GM13976 (cell line): Measurements from ENCODE around the gene CACHD1.

Experiments
- DNase-seq: peaks from one replicate; pipeline ENCODE4 v3.0.0; 2012; ENCODE audit warnings: low spot score
- in situ Hi-C: fragments of 300-500 bp; cut with MboI; formaldehyde crosslinking; loops from one replicate; pipeline ENCODE4 v1.12.0; 2022; ENCODE audit warnings: low sequenced_read_pairs, mixed read lengths, inconsistent platforms; ENCODE audit not compliant: unreplicated experiment
- TF ChIP-seq, protein P1 (sequence below): IDR thresholded peaks from 2 replicates; pipeline ENCODE4 v1.5.1; 2012; ENCODE audit warnings: borderline replicate concordance, mild to moderate bottlenecking; ENCODE audit not compliant: insufficient read depth; ENCODE audit errors: extremely low read depth, missing control alignments, control extremely low read depth

Gene CACHD1

DNA sequence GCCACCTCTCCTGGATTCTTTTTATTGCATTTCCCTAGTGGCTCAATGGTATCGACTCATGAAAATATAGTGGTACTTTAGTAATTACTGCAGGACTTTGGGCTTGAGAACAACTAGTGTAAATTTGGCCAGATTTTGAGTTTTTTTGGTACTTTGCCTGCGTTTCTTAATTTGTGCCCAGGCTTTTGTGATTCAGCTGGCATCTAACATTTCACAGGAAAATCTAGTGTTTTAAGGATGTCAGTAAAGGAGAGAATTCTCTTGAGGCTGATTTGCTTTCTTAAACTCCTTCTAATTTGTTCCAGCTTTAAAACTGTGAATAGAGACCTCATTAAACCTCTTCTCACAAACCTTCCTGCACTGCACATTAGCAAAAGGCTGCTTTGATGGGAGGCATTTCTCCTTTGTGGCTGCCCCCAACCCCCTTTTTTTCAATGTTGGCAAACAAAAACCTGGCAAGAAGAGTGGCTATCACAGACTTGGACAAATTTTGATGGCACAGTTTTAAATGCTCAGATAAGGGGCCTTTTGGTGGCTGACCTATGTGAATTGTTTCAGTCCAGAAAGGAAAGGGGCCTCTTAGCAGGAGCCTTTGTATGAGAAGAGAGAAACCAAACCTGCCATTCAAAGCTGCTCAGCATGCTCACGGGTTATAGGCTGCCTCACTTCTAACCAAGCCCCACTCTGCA is 161.6 kb downstream of the CACHD1 start:
- DNase-seq, result no peak
- TF ChIP-seq, protein P1, sequence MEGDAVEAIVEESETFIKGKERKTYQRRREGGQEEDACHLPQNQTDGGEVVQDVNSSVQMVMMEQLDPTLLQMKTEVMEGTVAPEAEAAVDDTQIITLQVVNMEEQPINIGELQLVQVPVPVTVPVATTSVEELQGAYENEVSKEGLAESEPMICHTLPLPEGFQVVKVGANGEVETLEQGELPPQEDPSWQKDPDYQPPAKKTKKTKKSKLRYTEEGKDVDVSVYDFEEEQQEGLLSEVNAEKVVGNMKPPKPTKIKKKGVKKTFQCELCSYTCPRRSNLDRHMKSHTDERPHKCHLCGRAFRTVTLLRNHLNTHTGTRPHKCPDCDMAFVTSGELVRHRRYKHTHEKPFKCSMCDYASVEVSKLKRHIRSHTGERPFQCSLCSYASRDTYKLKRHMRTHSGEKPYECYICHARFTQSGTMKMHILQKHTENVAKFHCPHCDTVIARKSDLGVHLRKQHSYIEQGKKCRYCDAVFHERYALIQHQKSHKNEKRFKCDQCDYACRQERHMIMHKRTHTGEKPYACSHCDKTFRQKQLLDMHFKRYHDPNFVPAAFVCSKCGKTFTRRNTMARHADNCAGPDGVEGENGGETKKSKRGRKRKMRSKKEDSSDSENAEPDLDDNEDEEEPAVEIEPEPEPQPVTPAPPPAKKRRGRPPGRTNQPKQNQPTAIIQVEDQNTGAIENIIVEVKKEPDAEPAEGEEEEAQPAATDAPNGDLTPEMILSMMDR, result no peak
- in situ Hi-C loops, result no loop called here

DNA sequence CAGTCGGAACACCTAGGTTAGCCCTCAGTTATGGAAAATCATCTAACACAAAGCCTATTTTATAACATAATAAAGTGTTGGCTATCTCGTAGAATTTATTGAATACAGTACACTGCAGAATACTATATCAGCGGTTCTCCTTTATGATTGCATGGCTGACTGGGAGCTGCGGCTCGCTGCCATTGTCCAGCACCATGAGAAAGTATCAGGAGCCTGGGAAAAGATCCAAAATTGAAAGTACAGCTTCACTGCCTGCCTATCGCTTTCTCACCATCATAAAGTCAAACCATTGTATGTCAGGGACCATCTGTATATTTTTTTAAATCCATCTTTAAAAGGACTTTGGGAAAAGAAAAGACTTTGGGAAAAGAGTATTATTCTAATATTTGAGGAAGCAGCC is 163.0 kb downstream of the CACHD1 start:
- TF ChIP-seq, protein P1, result no peak
- no peak for DNase-seq
- in situ Hi-C loops, result no loop called here

DNA sequence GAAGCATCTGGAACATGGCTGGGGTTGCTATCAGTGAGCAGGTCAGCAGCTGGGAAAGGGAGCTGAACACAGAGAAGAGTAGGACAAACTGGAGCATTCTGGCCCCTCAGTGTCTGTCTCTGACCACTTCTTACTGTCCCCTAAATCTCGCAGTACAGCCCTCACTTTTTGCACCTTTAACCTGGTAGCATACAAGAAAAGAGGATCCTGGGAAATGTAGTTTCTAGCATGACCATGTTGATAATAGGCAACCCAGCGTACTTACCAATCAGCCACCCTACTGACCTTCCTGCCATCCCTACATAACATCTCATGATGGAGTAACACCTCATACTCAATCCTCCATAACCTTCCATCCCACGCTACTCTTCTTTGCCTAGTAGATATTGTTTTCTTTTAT is 175.8 kb downstream of the CACHD1 start:
- no peak for DNase-seq
- TF ChIP-seq, protein P1, result no peak
- in situ Hi-C loops, result no loop called here

DNA sequence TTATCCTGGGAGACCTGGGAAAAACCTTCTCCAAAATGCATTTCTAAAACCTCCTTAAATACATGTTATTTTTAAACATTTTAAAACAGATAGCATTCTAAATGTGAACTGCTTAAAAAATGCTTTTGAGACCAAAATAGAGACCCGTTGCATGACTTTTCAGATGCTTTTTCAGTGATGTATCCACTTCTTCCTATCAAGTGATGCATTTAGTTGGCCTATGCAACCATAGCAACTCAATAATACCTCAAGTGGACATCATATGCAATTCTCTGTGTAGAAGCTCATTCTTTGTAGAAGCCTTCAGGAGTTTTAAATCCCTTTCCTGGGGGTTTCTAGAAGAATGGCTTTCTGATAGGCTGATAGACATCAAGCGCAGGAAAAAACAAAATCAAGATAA is 180.5 kb downstream of the CACHD1 start:
- in situ Hi-C loops, result no loop called here
- TF ChIP-seq, protein P1, result no peak
- DNase-seq, result no peak

DNA sequence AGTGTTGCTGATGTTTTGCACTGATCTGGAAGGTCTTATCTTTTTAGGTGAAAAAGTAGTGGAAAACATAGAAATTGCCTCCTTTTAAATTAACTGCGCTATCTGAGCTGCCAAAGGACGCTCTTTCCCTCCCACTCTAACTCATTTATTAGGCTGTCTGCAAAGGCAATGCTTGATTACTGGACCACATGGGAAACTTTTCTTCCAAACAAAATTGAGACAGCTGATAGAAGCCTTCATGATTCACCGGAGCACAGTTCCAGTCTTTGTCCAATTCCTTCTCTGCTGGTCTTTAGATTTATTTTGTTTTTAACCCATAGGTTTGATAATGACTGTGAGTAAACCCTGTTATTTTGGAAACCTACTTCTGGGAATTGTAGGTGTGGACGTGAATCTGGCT is 181.9 kb downstream of the CACHD1 start:
- in situ Hi-C loops, result no loop called here
- TF ChIP-seq, protein P1, result no peak
- no peak for DNase-seq

DNA sequence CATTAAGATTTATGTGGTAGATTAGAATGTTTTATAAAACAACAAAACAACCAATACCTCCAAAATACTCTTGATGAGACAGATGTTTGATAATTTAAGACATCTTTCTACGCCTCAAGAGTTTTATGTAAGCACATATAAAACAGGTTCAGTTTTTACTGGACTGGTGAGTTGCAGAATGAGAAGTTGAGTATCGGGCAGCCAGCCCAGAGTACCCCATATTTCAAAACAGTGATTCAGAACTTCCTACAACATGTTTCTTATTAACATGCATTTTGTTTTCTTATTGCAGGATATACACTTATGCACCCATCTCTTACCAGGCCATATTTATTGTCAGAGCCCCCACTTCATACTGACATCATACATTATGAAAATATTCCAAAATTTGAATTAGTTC is 183.5 kb downstream of the CACHD1 start:
- TF ChIP-seq, protein P1, result no peak
- in situ Hi-C loops, result no loop called here
- DNase-seq, result no peak
